Measurements from ENCODE around the gene GLCE. TPM values are rescaled to one million over a fixed set of nuclear protein-coding genes. Genes with fewer than 3 reads are reported as not detected.

Gene GLCE
- total RNA-seq, 2 experiments from 2014 or later: 3.8 to 5.0 TPM

DNA sequence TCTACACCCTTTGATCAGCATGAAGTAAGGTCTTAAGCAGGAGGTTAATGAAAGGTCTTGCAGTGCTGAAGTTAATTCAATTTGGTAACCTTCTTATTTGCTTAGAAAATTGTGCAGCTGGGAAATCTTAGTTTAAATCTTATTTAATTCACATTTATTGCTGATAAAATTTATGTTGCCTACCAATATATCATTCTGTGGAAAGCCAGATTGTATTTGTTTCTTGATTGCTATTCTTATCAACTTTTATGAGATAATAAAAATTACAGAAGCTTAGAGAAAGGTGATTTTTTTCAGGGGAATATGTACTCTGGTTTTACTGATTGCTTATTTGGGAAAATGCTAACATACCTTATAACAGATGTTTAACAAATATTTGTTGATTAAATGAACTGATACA, 74.2 kb downstream of the GLCE start:
- DNase-seq: no peak
- Mint-ChIP-seq H3K36me3 (ENCODE audit: low read depth) (no peaks in the 10 kb centered on the region), H3K4me1 (no peaks in the 10 kb centered on the region), H3K27ac (no peak overlapping the region), H3K27me3 (no peaks in the 10 kb centered on the region), H3K4me3 (no peak overlapping the region), H3K9me3 (no peaks in the 10 kb centered on the region)
- ChIA-PET POLR2A (no interaction called here), CTCF (no interaction called here)

GRCh38 chr15:69236505-69236904, 76.1 kb downstream of the GLCE start:
- Mint-ChIP-seq H3K36me3 (ENCODE audit: low read depth) (no peaks in the 10 kb centered on the region), H3K27me3 (no peaks in the 10 kb centered on the region), H3K27ac (no peak overlapping the region), H3K9me3 (no peaks in the 10 kb centered on the region), H3K4me1 (no peaks in the 10 kb centered on the region), H3K4me3 (no peak overlapping the region)
- CTCF ChIA-PET: no interaction called here
- POLR2A ChIA-PET: no interaction called here
- no peak for DNase-seq

- POLR2A ChIA-PET: no interaction called here
Measured at GRCh38 chr15:69237718-69238117, 77.3 kb downstream of the GLCE start.

GRCh38 chr15:69244798-69245197, 84.4 kb downstream of the GLCE start:
- H3K9me3 Mint-ChIP-seq: no peaks in the 10 kb centered on the region

More at GRCh38 chr15:69237718-69238117, 77.3 kb downstream of the GLCE start:
- Mint-ChIP-seq H3K27me3 (no peaks in the 10 kb centered on the region), H3K4me1 (no peaks in the 10 kb centered on the region), H3K27ac (no peak overlapping the region), H3K4me3 (no peak overlapping the region), H3K36me3 (ENCODE audit: low read depth) (no peaks in the 10 kb centered on the region), H3K9me3 (no peaks in the 10 kb centered on the region)
- CTCF ChIA-PET: interaction anchor here (1.0 kb wide), 1 partner anchor 9 kb away, joined by 3 read pairs; no protein-coding TSS in a partner anchor
- DNase-seq: no peak

DNA sequence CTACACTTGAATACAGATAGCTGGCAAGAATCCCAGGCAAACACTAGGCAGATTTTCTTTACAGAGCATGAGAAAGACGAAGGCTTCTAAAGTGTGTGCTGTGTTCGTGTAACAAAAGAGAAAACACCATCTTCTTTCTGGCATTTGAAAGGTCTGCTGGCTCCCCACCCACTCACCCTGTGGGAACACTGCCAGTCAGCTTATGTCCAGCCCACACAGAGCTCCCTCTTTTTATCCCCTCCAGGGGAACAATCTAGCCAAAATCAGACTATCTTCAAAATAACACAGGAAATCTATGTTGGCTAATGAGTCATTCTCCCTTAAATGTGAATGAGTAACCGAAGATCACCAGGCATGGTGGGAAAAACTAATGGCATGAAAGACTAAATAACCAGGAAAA, 92.7 kb downstream of the GLCE start:
- Mint-ChIP-seq H3K36me3 (ENCODE audit: low read depth) (no peaks in the 10 kb centered on the region), H3K4me3 (no peak overlapping the region), H3K27ac (no peak overlapping the region), H3K27me3 (no peaks in the 10 kb centered on the region), H3K9me3 (no peaks in the 10 kb centered on the region), H3K4me1 (no peaks in the 10 kb centered on the region)
- CTCF ChIA-PET: interaction anchor here (1.1 kb wide), 1 partner anchor 10 kb away, joined by 3 read pairs; no protein-coding TSS in a partner anchor
- POLR2A ChIA-PET: no interaction called here
- DNase-seq: no peak

More at GRCh38 chr15:69244798-69245197, 84.4 kb downstream of the GLCE start:
- Mint-ChIP-seq H3K27ac (no peak overlapping the region), H3K4me3 (no peak overlapping the region), H3K27me3 (no peaks in the 10 kb centered on the region), H3K36me3 (ENCODE audit: low read depth) (no peaks in the 10 kb centered on the region), H3K4me1 (no peaks in the 10 kb centered on the region)
- DNase-seq: no peak
- POLR2A ChIA-PET: no interaction called here
- CTCF ChIA-PET: no interaction called here

- no peak for DNase-seq
- Mint-ChIP-seq H3K4me1 (no peaks in the 10 kb centered on the region), H3K27me3 (no peaks in the 10 kb centered on the region), H3K4me3 (no peak overlapping the region), H3K36me3 (ENCODE audit: low read depth) (no peaks in the 10 kb centered on the region), H3K27ac (no peak overlapping the region), H3K9me3 (no peaks in the 10 kb centered on the region)
- CTCF ChIA-PET: interaction anchor here (1.0 kb wide), 1 partner anchor 13 kb away, joined by 6 read pairs; no protein-coding TSS in a partner anchor
- POLR2A ChIA-PET: no interaction called here
Measured at GRCh38 chr15:69265347-69265955, 105.0 kb downstream of the GLCE start.

DNA sequence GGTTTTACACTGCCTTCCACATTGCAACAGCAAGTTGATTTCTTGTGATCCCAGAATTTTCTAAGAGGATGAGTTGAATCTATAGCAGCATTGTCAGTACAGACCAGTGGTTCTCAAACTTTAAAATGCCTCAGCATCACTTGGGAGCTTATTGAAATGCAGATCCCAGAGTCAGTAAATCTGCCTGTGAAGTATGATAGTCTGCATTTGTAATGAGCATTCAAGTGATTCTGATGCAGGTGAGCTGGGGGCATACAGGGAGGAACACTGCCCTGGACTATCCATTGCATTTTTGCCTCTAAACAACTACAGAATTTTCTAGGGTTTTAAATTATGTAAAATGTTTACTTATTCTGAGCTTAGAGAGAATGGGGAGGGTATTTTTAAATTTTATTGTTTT, 110.8 kb downstream of the GLCE start:
- H3K4me1 Mint-ChIP-seq: no peaks in the 10 kb centered on the region
- H3K36me3 Mint-ChIP-seq (ENCODE audit: low read depth): no peaks in the 10 kb centered on the region
- H3K4me3 Mint-ChIP-seq: no peak overlapping the region
- POLR2A ChIA-PET: no interaction called here
- no peaks in the 10 kb centered on the region for H3K27me3 Mint-ChIP-seq
- no peak overlapping the region for H3K27ac Mint-ChIP-seq
- CTCF ChIA-PET: no interaction called here
- H3K9me3 Mint-ChIP-seq: no peaks in the 10 kb centered on the region
- DNase-seq: no peak

DNA sequence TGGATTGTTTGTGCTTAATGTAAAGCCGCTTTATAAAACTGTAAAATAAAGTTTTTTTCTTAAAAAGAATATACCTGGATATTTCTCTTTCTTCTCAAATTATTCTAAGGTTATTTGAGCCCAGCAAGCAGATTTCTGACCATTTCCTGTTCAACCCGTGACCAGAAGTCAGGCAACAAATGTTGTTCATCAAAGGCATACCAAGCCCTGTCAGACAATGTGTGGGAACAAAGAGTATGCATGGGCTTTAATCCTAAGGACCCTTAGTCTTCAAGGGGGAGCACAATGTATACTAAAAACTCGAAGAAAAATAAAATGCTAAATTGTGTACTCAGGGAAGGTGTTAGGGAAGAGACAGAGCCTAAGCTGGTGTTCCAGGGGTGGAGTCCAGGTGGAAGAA, 111.7 kb downstream of the GLCE start:
- H3K9me3 Mint-ChIP-seq: no peaks in the 10 kb centered on the region
- ChIA-PET CTCF (no interaction called here), POLR2A (no interaction called here)
- no peak overlapping the region for H3K4me3 Mint-ChIP-seq
- no peak overlapping the region for H3K27ac Mint-ChIP-seq
- no peaks in the 10 kb centered on the region for H3K36me3 Mint-ChIP-seq (ENCODE audit: low read depth)
- no peaks in the 10 kb centered on the region for H3K4me1 Mint-ChIP-seq
- DNase-seq: no peak
- peaks cover 1% of the 10 kb centered on the region for H3K27me3 Mint-ChIP-seq

- Mint-ChIP-seq H3K27me3 (peaks cover 1% of the 10 kb centered on the region), H3K4me1 (no peaks in the 10 kb centered on the region), H3K4me3 (no peak overlapping the region), H3K36me3 (ENCODE audit: low read depth) (no peaks in the 10 kb centered on the region), H3K27ac (no peak overlapping the region), H3K9me3 (no peaks in the 10 kb centered on the region)
- no peak for DNase-seq
- POLR2A ChIA-PET: no interaction called here
- CTCF ChIA-PET: interaction anchor here (1.2 kb wide), 1 partner anchor 120 kb away, joined by 3 read pairs; no protein-coding TSS in a partner anchor
Measured at GRCh38 chr15:69272891-69273290, 112.5 kb downstream of the GLCE start.

DNA sequence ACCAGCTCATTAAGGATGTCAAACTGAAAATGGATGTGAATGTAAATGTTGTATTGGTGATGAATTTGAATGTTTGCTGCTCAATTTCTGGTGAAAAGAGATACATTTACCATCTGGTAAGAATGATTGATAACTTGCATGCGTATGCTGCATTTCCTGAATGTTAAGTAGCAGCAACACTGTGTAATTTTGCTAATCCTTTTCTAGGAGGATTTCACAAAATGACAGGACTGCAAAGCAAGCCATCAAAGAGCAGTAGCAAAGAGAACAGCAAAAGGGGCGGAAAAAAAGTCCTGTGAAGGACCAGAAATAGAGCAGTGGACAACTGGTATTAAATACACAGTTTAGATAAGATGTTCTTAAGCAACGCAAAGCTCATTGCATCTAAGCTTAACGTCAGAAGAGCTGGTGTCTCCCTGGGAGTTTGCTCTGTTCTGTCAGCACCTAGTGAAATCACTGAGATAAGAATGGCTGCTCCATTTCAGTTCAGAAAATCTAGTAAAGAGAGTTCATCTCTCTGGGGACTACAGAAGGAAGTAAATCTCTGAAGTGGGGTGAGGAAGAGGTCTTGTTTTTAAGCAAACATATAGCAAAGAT, 114.7 kb downstream of the GLCE start:
- no peak for DNase-seq
- no peaks in the 10 kb centered on the region for H3K36me3 Mint-ChIP-seq (ENCODE audit: low read depth)
- ChIA-PET POLR2A (no interaction called here), CTCF (no interaction called here)
- no peaks in the 10 kb centered on the region for H3K9me3 Mint-ChIP-seq
- no peaks in the 10 kb centered on the region for H3K4me1 Mint-ChIP-seq
- peaks cover 1% of the 10 kb centered on the region for H3K27me3 Mint-ChIP-seq
- H3K27ac Mint-ChIP-seq: no peak overlapping the region
- no peak overlapping the region for H3K4me3 Mint-ChIP-seq

- POLR2A ChIA-PET: no interaction called here
- CTCF ChIA-PET: no interaction called here
- Mint-ChIP-seq H3K4me1 (no peaks in the 10 kb centered on the region), H3K36me3 (ENCODE audit: low read depth) (no peaks in the 10 kb centered on the region), H3K4me3 (no peak overlapping the region), H3K27me3 (peaks cover 1% of the 10 kb centered on the region), H3K27ac (no peak overlapping the region), H3K9me3 (no peaks in the 10 kb centered on the region)
- no peak for DNase-seq
Measured at GRCh38 chr15:69275933-69276560, 115.6 kb downstream of the GLCE start.

DNA sequence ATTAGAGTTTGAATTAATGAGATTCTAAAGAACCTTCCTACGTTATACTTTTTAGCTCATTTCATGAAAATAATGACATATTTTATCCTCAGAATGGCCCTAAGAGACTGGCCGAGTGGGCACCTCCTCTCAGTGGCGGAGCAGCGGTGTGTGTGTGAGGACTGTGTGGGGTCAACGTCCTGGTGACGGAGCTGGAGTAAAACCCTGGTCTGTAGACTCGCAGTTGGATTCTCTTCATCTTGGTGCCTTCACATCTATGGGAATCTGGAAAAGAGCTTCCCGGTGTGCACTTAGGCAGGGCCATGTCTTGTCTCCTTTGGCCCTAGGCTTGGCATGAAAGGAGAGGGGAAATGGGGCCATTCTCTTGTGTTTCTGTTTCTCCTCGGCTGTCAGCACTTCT, 116.9 kb downstream of the GLCE start:
- H3K36me3 Mint-ChIP-seq (ENCODE audit: low read depth): no peaks in the 10 kb centered on the region
- CTCF ChIA-PET: interaction anchor here (0.6 kb wide), 1 partner anchor 684 kb away, joined by 3 read pairs; no protein-coding TSS in a partner anchor
- H3K27ac Mint-ChIP-seq: no peak overlapping the region
- no peak overlapping the region for H3K4me3 Mint-ChIP-seq
- no peak for DNase-seq
- H3K27me3 Mint-ChIP-seq: peaks cover 1% of the 10 kb centered on the region
- POLR2A ChIA-PET: no interaction called here
- no peaks in the 10 kb centered on the region for H3K4me1 Mint-ChIP-seq
- H3K9me3 Mint-ChIP-seq: no peaks in the 10 kb centered on the region

DNA sequence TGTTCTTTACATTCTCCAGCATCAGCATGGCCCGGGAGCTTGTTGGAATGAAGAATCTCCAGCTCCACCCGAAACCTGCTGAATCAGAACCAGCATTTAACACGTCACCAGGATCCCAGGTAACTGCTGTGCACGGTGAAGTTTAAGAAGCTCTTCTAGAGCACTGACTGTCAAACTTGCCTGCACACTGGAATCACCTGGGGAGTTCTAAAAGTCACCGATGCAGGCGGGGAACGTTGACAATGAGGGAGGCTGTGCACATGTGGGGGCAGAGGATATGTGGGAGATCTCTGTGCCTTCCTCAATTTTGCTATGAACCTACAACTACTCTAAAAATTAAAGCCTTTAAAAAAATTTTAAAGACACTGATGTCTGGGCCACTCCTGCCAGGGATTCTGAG, 119.2 kb downstream of the GLCE start:
- ChIA-PET CTCF (interaction anchor here (1.2 kb wide), 1 partner anchor 35 kb away, joined by 3 read pairs; no protein-coding TSS in a partner anchor), POLR2A (interaction anchor here (0.6 kb wide), 2 partner anchors 196 to 212 kb away, joined by 3 to 8 read pairs; no protein-coding TSS in a partner anchor)
- H3K9me3 Mint-ChIP-seq: no peaks in the 10 kb centered on the region
- no peak for DNase-seq
- H3K36me3 Mint-ChIP-seq (ENCODE audit: low read depth): no peaks in the 10 kb centered on the region
- peaks cover 1% of the 10 kb centered on the region for H3K27me3 Mint-ChIP-seq
- no peak overlapping the region for H3K4me3 Mint-ChIP-seq
- no peaks in the 10 kb centered on the region for H3K4me1 Mint-ChIP-seq
- no peak overlapping the region for H3K27ac Mint-ChIP-seq
